Superior temporal gyrus (tissue), 1 donor: Measurements from ENCODE around the gene FHAD1.
"Not testable (repeated sequence)": the region's sequence is repeated elsewhere in the genome, so short reads cannot be mapped to it uniquely, and the experiment has no call there.

Experiments used
- DNase-seq: peaks from one replicate; pipeline ENCODE4 v3.0.0-alpha.2; 2016; ENCODE audit errors: extremely low spot score

The FHAD1 gene

GRCh38 chr1:15305468-15305770 is 58.4 kb downstream of the FHAD1 start:
- DNase-seq = no peak

GRCh38 chr1:15306352-15306751 is 59.3 kb downstream of the FHAD1 start:
- DNase-seq = not testable (repeated sequence)

GRCh38 chr1:15308135-15308534 is 61.1 kb downstream of the FHAD1 start:
- no peak for DNase-seq

GRCh38 chr1:15308621-15309027 is 61.6 kb downstream of the FHAD1 start:
- DNase-seq = no peak

- no peak for DNase-seq
These were observed 62.7 kb downstream of the FHAD1 start for GRCh38 chr1:15309687-15310086.

GRCh38 chr1:15310544-15310943 is 63.5 kb downstream of the FHAD1 start:
- DNase-seq = no peak

GRCh38 chr1:15311122-15311822 is 64.2 kb downstream of the FHAD1 start:
- DNase-seq = no peak

GRCh38 chr1:15311880-15312279 is 64.9 kb downstream of the FHAD1 start:
- no peak for DNase-seq

- DNase-seq = no peak
These were observed 65.8 kb downstream of the FHAD1 start for GRCh38 chr1:15312626-15313411.

- DNase-seq = no peak
These were observed 67.6 kb downstream of the FHAD1 start for GRCh38 chr1:15314328-15315281.

- DNase-seq = no peak
These were observed 68.8 kb downstream of the FHAD1 start for GRCh38 chr1:15315815-15316214.

GRCh38 chr1:15316510-15316909 is 69.5 kb downstream of the FHAD1 start:
- no peak for DNase-seq

GRCh38 chr1:15320267-15320666 is 73.2 kb downstream of the FHAD1 start:
- DNase-seq = no peak

GRCh38 chr1:15321601-15322000 is 74.6 kb downstream of the FHAD1 start:
- DNase-seq = no peak

- no peak for DNase-seq
These were observed 75.8 kb downstream of the FHAD1 start for GRCh38 chr1:15322648-15323350.

GRCh38 chr1:15323351-15323988 is 76.4 kb downstream of the FHAD1 start:
- DNase-seq = peak; percentile 91

GRCh38 chr1:15323989-15324868 is 77.2 kb downstream of the FHAD1 start:
- no peak for DNase-seq

GRCh38 chr1:15324869-15325335 is 77.9 kb downstream of the FHAD1 start:
- DNase-seq = no peak

- DNase-seq = no peak
These were observed 78.5 kb downstream of the FHAD1 start for GRCh38 chr1:15325375-15326085.
